Lower lobe of right lung (tissue), 2 donors: ENCODE results near the gene TMEM117. TPM values are rescaled to one million over a fixed set of nuclear protein-coding genes. Genes with fewer than 3 reads are reported as not detected.

Experiments
- ATAC-seq, 2 donors: fragments of 200-7000 bp; cut with Tn5 transposase; one replicate each; pipeline ENCODE4 v1.9.1; 2020 to 2022; ENCODE audit warnings: mild to moderate bottlenecking in 2 of 2, moderate library complexity in 2 of 2
- DNase-seq: peaks from one replicate; pipeline ENCODE4 v3.0.0-alpha.2; 2020
- H3K27ac ChIP-seq: fragments of 200-600 bp; one replicate; pipeline ENCODE4 v1.8.0; 2022
- H3K27me3 ChIP-seq: fragments of 200-600 bp; one replicate; pipeline ENCODE4 v1.8.0; 2022; ENCODE audit warnings: low read depth
- H3K36me3 ChIP-seq: fragments of 200-600 bp; one replicate; pipeline ENCODE4 v1.8.0; 2022; ENCODE audit warnings: mild to moderate bottlenecking
- H3K4me1 ChIP-seq: fragments of 200-600 bp; one replicate; pipeline ENCODE4 v1.8.0; 2022
- H3K4me3 ChIP-seq: fragments of 200-600 bp; one replicate; pipeline ENCODE4 v1.8.0; 2022; ENCODE audit warnings: mild to moderate bottlenecking
- H3K9me3 ChIP-seq: fragments of 200-600 bp; one replicate; pipeline ENCODE4 v1.8.0; 2022
- intact Hi-C: fragments of 100-400 bp; cut with DNase I; formaldehyde crosslinking; loops from one replicate; pipeline ENCODE4 v1.11.0; 2022
- total RNA-seq: library from RNA; stranded (reverse); fragmentation: NEBNext Ultra II Directional; extraction: Animal tissue kit (Norgen Biotek cat#: 25700); gene quantifications from one replicate; pipeline ENCODE4 v1.2.1, GENCODE V29; 2021
- TF ChIP-seq, protein P1 (sequence below): fragments of 200-600 bp; IDR thresholded peaks from one replicate; pipeline ENCODE4 v1.8.0; 2022; ENCODE audit warnings: antibody characterized with exemption, mild to moderate bottlenecking
- donor health status: DM: no; HTN: yes; CAD: no; lungs with severe emphysema.

TMEM117 gene
- total RNA-seq, 1 donor from 2014 or later, result 4.5 TPM

DNA sequence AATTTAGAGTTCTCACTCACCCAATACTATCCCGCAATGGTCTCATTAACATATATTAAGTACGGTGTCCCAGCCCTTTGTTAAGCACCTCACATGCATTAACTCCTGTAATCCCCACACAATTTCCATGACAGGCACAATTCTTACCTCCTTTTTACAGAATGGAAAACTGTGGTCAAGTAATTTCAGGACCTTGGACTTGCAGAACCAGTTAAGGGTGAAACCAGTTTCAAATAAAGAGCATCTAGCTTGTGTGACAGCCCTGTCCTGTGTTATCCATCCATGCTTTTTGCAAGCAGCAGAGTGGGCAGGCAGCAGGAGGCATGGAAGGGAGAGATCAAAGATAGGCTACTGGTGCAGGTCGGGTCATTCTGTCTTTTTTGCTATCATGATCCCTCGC is 569.4 kb downstream of the TMEM117 start:
- no peak overlapping the region for H3K4me3 ChIP-seq
- no peaks in the 10 kb centered on the region for H3K4me1 ChIP-seq
- no peaks in the 10 kb centered on the region for H3K9me3 ChIP-seq
- ATAC-seq (no peak), DNase-seq (no peak)
- H3K27me3 ChIP-seq, result no peaks in the 10 kb centered on the region
- no peak overlapping the region for H3K27ac ChIP-seq
- TF ChIP-seq, protein P1, sequence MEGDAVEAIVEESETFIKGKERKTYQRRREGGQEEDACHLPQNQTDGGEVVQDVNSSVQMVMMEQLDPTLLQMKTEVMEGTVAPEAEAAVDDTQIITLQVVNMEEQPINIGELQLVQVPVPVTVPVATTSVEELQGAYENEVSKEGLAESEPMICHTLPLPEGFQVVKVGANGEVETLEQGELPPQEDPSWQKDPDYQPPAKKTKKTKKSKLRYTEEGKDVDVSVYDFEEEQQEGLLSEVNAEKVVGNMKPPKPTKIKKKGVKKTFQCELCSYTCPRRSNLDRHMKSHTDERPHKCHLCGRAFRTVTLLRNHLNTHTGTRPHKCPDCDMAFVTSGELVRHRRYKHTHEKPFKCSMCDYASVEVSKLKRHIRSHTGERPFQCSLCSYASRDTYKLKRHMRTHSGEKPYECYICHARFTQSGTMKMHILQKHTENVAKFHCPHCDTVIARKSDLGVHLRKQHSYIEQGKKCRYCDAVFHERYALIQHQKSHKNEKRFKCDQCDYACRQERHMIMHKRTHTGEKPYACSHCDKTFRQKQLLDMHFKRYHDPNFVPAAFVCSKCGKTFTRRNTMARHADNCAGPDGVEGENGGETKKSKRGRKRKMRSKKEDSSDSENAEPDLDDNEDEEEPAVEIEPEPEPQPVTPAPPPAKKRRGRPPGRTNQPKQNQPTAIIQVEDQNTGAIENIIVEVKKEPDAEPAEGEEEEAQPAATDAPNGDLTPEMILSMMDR, result no peak
- H3K36me3 ChIP-seq, result no peaks in the 10 kb centered on the region
- intact Hi-C loops, result no loop called here

DNA sequence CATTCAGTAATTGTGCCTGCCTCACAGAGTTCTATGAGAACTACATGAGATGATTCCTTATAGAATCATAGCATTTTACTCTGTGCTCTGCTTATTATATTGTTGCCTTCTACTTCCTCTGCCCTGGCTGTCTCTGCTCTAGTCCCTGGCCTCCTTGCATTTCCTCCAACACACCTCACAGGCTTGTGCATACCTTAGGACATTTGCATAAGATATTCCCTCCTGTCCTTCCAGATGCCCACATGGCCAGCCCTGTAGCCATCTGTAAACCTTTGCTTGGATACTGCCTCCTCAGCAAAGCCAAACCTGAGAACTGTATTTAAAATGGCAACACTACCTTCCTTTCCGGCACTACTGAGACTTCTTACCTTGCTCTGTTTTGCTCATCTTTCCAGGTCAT is 586.7 kb downstream of the TMEM117 start:
- Histone ChIP-seq H3K27ac (no peak overlapping the region), H3K9me3 (no peaks in the 10 kb centered on the region), H3K36me3 (no peaks in the 10 kb centered on the region), H3K27me3 (no peaks in the 10 kb centered on the region), H3K4me3 (no peak overlapping the region), H3K4me1 (no peaks in the 10 kb centered on the region)
- DNase-seq (no peak), ATAC-seq (no peak)
- TF ChIP-seq, protein P1, result no peak
- intact Hi-C loops, result no loop called here

DNA sequence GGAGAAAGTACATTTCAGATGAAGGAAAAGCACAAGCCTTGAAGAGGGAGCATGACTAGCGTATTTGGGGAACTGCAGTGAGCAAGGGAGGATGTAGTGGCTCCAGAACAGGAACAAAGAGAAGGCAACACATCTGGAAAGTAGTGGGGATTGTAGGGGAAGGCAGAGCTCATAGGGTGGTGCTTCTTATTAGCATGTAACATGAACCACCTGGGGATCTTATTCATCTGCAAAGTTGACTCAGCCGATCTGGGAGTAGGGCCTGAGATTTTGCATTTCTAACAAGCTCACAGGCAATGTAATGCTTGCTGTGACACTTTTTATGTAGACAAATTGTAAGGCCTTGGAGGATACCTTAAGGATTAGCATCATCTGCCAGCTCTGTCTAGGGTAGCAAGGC is 592.9 kb downstream of the TMEM117 start:
- no peaks in the 10 kb centered on the region for H3K9me3 ChIP-seq
- no peak for DNase-seq
- intact Hi-C loops, result no loop called here
- no peak overlapping the region for H3K27ac ChIP-seq
- H3K4me1 ChIP-seq, result no peaks in the 10 kb centered on the region
- ATAC-seq, result no peak
- no peak overlapping the region for H3K4me3 ChIP-seq
- H3K36me3 ChIP-seq, result no peaks in the 10 kb centered on the region
- H3K27me3 ChIP-seq, result no peaks in the 10 kb centered on the region
- TF ChIP-seq, protein P1, result no peak

DNA sequence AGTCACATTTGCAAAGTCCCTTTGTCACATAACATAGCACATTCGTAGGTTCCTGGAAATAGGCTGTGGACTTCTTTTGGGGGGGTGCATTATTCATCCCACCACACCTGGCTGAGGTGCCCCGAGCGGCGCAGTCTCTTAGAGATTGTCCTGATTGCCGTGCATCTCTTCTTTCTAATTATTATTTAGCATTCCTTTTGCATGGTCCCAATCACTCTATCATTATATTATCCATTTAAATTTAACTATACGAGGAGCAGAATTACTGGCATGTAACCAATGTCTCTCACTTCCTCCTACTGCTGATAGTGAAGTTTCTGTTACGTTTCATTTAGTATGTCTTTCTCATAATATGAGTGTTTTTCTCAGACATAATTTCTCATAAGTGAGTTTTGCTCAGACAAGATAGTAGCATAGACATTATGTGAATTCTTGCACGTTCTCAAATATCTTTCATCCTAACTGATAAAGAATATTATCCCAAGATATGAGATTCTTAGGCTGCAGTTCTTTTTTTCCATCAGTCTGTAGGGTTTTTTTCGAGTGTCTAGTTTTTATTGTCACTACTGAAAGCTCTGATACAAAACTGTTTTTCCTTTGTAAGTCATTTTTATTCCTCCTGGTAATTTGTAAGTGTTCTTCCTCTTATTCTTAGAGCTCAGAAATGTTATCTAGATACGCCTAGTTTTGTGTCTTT is 595.9 kb downstream of the TMEM117 start:
- no peaks in the 10 kb centered on the region for H3K9me3 ChIP-seq
- H3K27me3 ChIP-seq, result no peaks in the 10 kb centered on the region
- intact Hi-C loops, result no loop called here
- no peaks in the 10 kb centered on the region for H3K36me3 ChIP-seq
- no peak for ATAC-seq
- H3K27ac ChIP-seq, result no peak overlapping the region
- DNase-seq, result no peak
- TF ChIP-seq, protein P1, result no peak
- H3K4me3 ChIP-seq, result no peak overlapping the region
- no peaks in the 10 kb centered on the region for H3K4me1 ChIP-seq

DNA sequence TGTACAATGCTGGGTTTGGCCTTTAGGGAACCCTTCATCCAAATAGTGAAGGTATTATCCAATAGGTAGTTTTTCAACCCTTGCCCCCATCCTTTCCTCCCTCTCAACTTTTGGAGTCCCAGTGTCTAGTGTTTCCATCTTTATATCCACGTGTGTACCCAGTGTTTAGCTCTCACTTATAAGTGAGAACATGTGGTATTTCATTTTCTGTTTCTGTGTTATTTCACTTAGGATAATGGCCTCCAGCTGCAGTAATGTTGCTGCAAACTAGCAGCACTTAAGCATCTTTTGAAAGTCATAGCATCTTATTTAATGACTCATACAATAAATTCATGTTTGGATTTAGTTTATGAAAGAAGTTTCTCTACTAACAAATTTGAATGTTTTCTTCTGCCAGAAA is 597.8 kb downstream of the TMEM117 start:
- TF ChIP-seq, protein P1, result no peak
- Histone ChIP-seq H3K9me3 (no peaks in the 10 kb centered on the region), H3K4me1 (no peaks in the 10 kb centered on the region), H3K4me3 (no peak overlapping the region), H3K27ac (no peak overlapping the region), H3K36me3 (no peaks in the 10 kb centered on the region), H3K27me3 (no peaks in the 10 kb centered on the region)
- ATAC-seq (no peak), DNase-seq (no peak)
- intact Hi-C loops, result no loop called here
